HepG2 (cell line): ENCODE measurements around the gene NKD1. TPM values are rescaled to one million over a fixed set of nuclear protein-coding genes. Genes with fewer than 3 reads are reported as not detected.

Source experiments
- ATAC-seq: fragments of 200-7000 bp; cut with Tn5 transposase; 3 replicates; pipeline ENCODE4 v1.9.1; 2020; ENCODE audit warnings: mild to moderate bottlenecking, moderate library complexity
- BruUV-seq: library from RNA; stranded (reverse); fragments of 400-500 nt; replicated peaks from 2 replicates; lab custom pipeline; 2021; lab: Mats Ljungman, UMichigan
- CTCF ChIA-PET: fragments of 300-600 bp; formaldehyde crosslinking; extraction: SDS; loops from one replicate; lab custom pipeline; 2021; ENCODE audit warnings: low total read pairs, inconsistent platforms, low intra/inter-chr PET ratio; lab: Yijun Ruan, JAX
- POLR2A ChIA-PET: fragments of 350-600 bp; sonication (Branson Sonifier 250); formaldehyde crosslinking; loops from one replicate; lab custom pipeline; 2020; ENCODE audit warnings: antibody characterized with exemption, inconsistent platforms; lab: Yijun Ruan, JAX
- DNase-seq: peaks from one replicate; pipeline ENCODE4 v3.0.0-alpha.2; 2015; ENCODE audit warnings: low spot score
- FAIRE-seq: peaks from 3 replicates; lab custom pipeline; 2011; peaks lifted over from hg19 to GRCh38; lab: Jason Lieb, UNC
- H2AFZ ChIP-seq: one replicate; pipeline ENCODE4 v1.6.1; 2011; ENCODE audit warnings: low read length, inconsistent platforms
- H3K27ac ChIP-seq: fragments of 300-600 bp; 3 replicates; pipeline ENCODE4 v1.8.0; 2011; ENCODE audit warnings: mixed run types, mild to moderate bottlenecking, mixed read lengths, low read length, inconsistent platforms; ENCODE audit not compliant: insufficient read depth; ENCODE audit errors: extremely low read length
- H3K27me3 ChIP-seq, 2 experiments: fragments of 200-600 bp in 1 of 2; 2 replicates in 1 of 2; 3 replicates in 1 of 2; pipeline versions ENCODE4 v1.6.0 to v1.8.0; 2011; ENCODE audit warnings: low read length in 2 of 2, mild to moderate bottlenecking in 2 of 2, moderate library complexity in 2 of 2, inconsistent platforms in 1 of 2; ENCODE audit not compliant: insufficient read depth in 2 of 2, control insufficient read depth in 1 of 2
- H3K36me3 ChIP-seq, 2 experiments: fragments of 200-600 bp in 1 of 2; replicated peaks in 1 of 2; 2 replicates in 1 of 2; 3 replicates in 1 of 2; pipeline versions ENCODE4 v1.5.1 to v1.8.0; 2011; ENCODE audit warnings: low read length in 2 of 2, inconsistent platforms in 1 of 2; ENCODE audit not compliant: insufficient read depth in 2 of 2, control insufficient read depth in 1 of 2
- H3K4me1 ChIP-seq: 2 replicates; pipeline ENCODE4 v1.5.1; 2012; ENCODE audit warnings: low read length, inconsistent platforms; ENCODE audit not compliant: insufficient read depth
- H3K4me2 ChIP-seq: 2 replicates; pipeline ENCODE4 v1.6.0; 2011; ENCODE audit warnings: low read depth, low read length, inconsistent platforms
- H3K4me3 ChIP-seq, 3 experiments: fragments of 200-600 bp in 1 of 3; sonication (generic), shearing (Covaris generic) in 1 of 3; replicated peaks in 1 of 3; 2 replicates each; pipeline ENCODE4 v1.5.1; 2011 to 2016; ENCODE audit warnings: low read length in 3 of 3, inconsistent platforms in 2 of 3, low read depth in 2 of 3, mild to moderate bottlenecking in 2 of 3, control low read depth in 1 of 3, mixed read lengths in 1 of 3; ENCODE audit not compliant: insufficient read depth in 1 of 3
- H3K79me2 ChIP-seq: one replicate; pipeline ENCODE4 v1.6.1; 2011; ENCODE audit warnings: low read length, inconsistent platforms; ENCODE audit not compliant: insufficient read depth
- H3K9ac ChIP-seq: 2 replicates; pipeline ENCODE4 v1.6.0; 2011; ENCODE audit warnings: mild to moderate bottlenecking, low read depth, low read length, inconsistent platforms; ENCODE audit not compliant: insufficient read depth
- H3K9me3 ChIP-seq: 2 replicates; pipeline ENCODE4 v1.5.1; 2012; ENCODE audit warnings: mild to moderate bottlenecking, low read length
- H4K20me1 ChIP-seq: 2 replicates; pipeline ENCODE4 v1.6.0; 2011; ENCODE audit warnings: inconsistent platforms, mild to moderate bottlenecking, low read length, moderate library complexity; ENCODE audit not compliant: insufficient read depth
- STAG1 ChIP-seq: sonication (generic); formaldehyde crosslinking; IDR thresholded peaks from 2 replicates; pipeline ENCODE4 v1.4.0; 2020; ENCODE audit warnings: missing genetic modification reagents
- ZNF629 ChIP-seq: sonication (generic); formaldehyde crosslinking; conservative IDR thresholded peaks from 2 replicates; pipeline ENCODE4 v1.5.0; 2020; ENCODE audit warnings: missing genetic modification reagents
- WGBS: methylation state at CpG from one replicate; pipeline ENCODE4 v1.1.6; 2017; ENCODE audit warnings: low lambda C conversion rate; 5-methylcytosine and 5-hydroxymethylcytosine counted together
- in situ Hi-C: cut with HindIII; loops from 2 replicates; pipeline ENCODE4 v1.10.0; 2017; ENCODE audit warnings: low pct_unique_long_range_greater_than_20kb; ENCODE audit not compliant: extremely low pct_ligation_motif_present
- intact Hi-C: fragments of 100-400 bp; cut with micrococcal nuclease; formaldehyde crosslinking; loops from one replicate; pipeline ENCODE4 v1.10.0; 2022; ENCODE audit not compliant: unreplicated experiment
- polyA plus RNA-seq, 8 experiments: library from polyadenylated mRNA; depleted of rRNA in 3 of 8; stranded (reverse) in 7 of 8; unstranded in 1 of 8; fragments of >200 nt; fragmentation: Illumina TruSeq in 4 of 8; extraction: Trizol in 4 of 8; gene quantifications; 2 replicates each; pipeline versions ENCODE4 v1.2.1 to v1.2.3, GENCODE V29; 2011 to 2016; ENCODE audit warnings: low read depth in 4 of 8, missing spikeins in 1 of 8, mixed read lengths in 1 of 8; ENCODE audit not compliant: insufficient read depth in 1 of 8
- total RNA-seq, 5 experiments: library from RNA; depleted of rRNA; stranded (reverse); fragments of >200 nt; fragmentation: Illumina TruSeq; extraction: Trizol; gene quantifications; 2 replicates each; pipeline ENCODE4 v1.2.3, GENCODE V29; 2016; ENCODE audit warnings: low read depth in 1 of 5
- TF ChIP-seq, protein P1 (sequence below): sonication (generic); formaldehyde crosslinking; IDR thresholded peaks from 2 replicates; pipeline ENCODE4 v1.5.0; 2020; ENCODE audit warnings: mild to moderate bottlenecking, missing genetic modification reagents, borderline replicate concordance
- TF ChIP-seq, protein P2 (sequence below): sonication (generic); formaldehyde crosslinking; IDR thresholded peaks from 2 replicates; pipeline ENCODE4 v1.5.1; 2020; ENCODE audit warnings: missing genetic modification reagents, mild to moderate bottlenecking, borderline replicate concordance

Gene NKD1
- total and polyA plus RNA-seq, 2 of the 13 experiments (the other 11 are each of a cell fraction or from before 2014, with no cell fraction given) = 70.4 to 121 TPM

DNA sequence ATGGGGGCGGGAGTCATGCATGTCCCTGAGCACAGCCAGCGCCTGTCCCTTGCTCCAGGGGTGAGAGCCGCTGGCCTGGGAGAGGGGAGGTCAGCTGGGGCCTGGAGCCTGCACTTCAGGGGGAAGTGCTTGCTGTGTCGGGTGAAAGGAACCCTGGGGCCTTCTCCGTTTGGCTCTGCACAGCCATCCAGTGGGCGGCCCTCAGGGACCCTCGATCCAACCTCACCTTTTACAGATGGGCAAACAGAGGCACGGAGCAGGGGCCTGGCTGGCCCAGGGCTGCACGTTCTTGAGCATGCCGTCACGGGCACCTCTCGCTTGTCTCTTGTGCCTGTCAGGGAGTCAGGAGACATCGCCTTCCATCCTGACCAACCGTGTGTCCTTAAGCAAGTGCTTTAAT, 131.1 kb downstream of the NKD1 start (continued):
- TF ChIP-seq, protein P1, sequence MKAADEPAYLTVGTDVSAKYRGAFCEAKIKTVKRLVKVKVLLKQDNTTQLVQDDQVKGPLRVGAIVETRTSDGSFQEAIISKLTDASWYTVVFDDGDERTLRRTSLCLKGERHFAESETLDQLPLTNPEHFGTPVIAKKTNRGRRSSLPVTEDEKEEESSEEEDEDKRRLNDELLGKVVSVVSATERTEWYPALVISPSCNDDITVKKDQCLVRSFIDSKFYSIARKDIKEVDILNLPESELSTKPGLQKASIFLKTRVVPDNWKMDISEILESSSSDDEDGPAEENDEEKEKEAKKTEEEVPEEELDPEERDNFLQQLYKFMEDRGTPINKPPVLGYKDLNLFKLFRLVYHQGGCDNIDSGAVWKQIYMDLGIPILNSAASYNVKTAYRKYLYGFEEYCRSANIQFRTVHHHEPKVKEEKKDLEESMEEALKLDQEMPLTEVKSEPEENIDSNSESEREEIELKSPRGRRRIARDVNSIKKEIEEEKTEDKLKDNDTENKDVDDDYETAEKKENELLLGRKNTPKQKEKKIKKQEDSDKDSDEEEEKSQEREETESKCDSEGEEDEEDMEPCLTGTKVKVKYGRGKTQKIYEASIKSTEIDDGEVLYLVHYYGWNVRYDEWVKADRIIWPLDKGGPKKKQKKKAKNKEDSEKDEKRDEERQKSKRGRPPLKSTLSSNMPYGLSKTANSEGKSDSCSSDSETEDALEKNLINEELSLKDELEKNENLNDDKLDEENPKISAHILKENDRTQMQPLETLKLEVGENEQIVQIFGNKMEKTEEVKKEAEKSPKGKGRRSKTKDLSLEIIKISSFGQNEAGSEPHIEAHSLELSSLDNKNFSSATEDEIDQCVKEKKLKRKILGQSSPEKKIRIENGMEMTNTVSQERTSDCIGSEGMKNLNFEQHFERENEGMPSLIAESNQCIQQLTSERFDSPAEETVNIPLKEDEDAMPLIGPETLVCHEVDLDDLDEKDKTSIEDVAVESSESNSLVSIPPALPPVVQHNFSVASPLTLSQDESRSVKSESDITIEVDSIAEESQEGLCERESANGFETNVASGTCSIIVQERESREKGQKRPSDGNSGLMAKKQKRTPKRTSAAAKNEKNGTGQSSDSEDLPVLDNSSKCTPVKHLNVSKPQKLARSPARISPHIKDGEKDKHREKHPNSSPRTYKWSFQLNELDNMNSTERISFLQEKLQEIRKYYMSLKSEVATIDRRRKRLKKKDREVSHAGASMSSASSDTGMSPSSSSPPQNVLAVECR = no peak

DNA sequence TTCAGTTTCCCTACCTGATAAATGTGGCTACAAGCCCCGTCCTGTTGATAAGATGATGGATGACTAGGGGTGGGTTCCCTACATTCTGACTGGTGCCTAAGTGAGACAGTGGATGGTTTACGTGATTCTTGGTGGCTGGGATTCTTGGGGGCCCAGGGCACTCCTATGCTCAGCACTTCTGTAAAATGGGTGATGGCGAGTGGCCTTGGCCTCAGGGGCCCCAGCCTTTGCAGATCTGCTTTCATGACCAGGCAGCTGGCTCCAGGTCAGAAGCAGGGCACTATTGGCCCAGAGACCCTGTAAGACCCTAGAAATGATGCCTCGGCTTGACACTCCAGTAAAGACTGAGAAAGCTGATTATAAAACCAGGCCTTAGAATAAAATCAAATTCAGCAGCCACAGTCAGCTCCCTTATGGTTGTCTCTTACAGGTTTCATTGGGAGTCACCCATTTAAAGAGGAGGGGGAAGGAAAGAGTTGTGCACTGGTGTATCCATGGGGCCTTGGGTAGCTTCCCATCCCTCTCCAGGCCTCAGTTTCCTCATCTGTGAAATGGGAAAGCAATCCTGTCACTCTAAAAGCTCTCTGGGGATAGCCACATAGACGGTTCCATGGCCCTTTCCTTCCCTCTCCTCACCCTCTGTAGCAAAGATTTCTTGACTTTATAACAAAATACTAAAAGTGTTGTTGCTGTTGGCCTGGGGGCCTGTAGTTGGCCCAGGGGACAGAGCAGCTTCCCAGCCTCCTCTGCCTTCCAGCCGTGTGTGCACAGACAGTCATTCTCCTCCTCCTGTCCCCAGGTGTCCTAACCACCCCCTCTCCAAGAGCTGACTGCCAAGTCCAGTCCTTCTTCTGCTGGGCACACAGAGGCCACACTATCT, 131.7 kb downstream of the NKD1 start:
- intact Hi-C loops = no loop called here
- FAIRE-seq (no peak), DNase-seq (no peak), ATAC-seq (no peak)
- Histone ChIP-seq H3K4me2 (no peak overlapping the region), H3K9ac (no peak overlapping the region), H3K27ac (no peak overlapping the region), H3K79me2 (no peaks in the 10 kb centered on the region), H3K4me3 (no peak overlapping the region), H4K20me1 (no peaks in the 10 kb centered on the region), H3K36me3 (no peaks in the 10 kb centered on the region), H3K9me3 (no peaks in the 10 kb centered on the region), H2AFZ (no peak overlapping the region), H3K27me3 (peaks cover 0 to 8% of the 10 kb centered on the region in 2 experiments; a peak in 3 of 5 replicates), H3K4me1 (peaks cover 10% of the 10 kb centered on the region)
- WGBS = 41% methylated on average over 6 of the region's 6 CpGs
- no TSS peak for BruUV-seq
- TF ChIP-seq STAG1 (CRISPR knock-in tag) (no peak), ZNF629 (CRISPR knock-in tag) (peak; percentile 50; the same call in 1 of the 2 replicates)
- TF ChIP-seq, protein P2, sequence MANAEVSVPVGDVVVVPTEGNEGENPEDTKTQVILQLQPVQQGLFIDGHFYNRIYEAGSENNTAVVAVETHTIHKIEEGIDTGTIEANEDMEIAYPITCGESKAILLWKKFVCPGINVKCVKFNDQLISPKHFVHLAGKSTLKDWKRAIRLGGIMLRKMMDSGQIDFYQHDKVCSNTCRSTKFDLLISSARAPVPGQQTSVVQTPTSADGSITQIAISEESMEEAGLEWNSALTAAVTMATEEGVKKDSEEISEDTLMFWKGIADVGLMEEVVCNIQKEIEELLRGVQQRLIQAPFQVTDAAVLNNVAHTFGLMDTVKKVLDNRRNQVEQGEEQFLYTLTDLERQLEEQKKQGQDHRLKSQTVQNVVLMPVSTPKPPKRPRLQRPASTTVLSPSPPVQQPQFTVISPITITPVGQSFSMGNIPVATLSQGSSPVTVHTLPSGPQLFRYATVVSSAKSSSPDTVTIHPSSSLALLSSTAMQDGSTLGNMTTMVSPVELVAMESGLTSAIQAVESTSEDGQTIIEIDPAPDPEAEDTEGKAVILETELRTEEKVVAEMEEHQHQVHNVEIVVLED (CRISPR knock-in tag) = no peak
- in situ Hi-C loops = no loop called here
- ChIA-PET POLR2A (interaction anchor here (1.7 kb wide), 1 partner anchor 16 kb away, joined by 4 read pairs; no protein-coding TSS in a partner anchor), CTCF (no interaction called here)
